ENCODE measurements around the gene CD6.
A peak's percentile ranks its signal among the peaks of the same experiment; 100 is the strongest.
"Not testable (repeated sequence)": the region's sequence is repeated elsewhere in the genome, so short reads cannot be mapped to it uniquely, and the experiment has no call there.

The CD6 gene

GRCh38 chr11:60953781-60954180 is 17.7 kb upstream of the CD6 start:
- DNase-seq (ENCODE audit: low read depth in 2 of 2), result no peak

GRCh38 chr11:60954421-60954820 is 17.1 kb upstream of the CD6 start:
- DNase-seq (ENCODE audit: low read depth in 2 of 2), result no peak

- DNase-seq (ENCODE audit: low read depth in 2 of 2), result no peak
Observed at GRCh38 chr11:60955571-60955970, 15.9 kb upstream of the CD6 start.

GRCh38 chr11:60957188-60957587 is 14.3 kb upstream of the CD6 start:
- DNase-seq (ENCODE audit: low read depth in 2 of 2), result no peak

- no peak for DNase-seq (ENCODE audit: low read depth in 2 of 2)
Observed at GRCh38 chr11:60959431-60959830, 12.0 kb upstream of the CD6 start.

- no peak for DNase-seq (ENCODE audit: low read depth in 2 of 2)
Observed at GRCh38 chr11:60960405-60960804, 11.1 kb upstream of the CD6 start.

GRCh38 chr11:60964801-60965200 is 6.7 kb upstream of the CD6 start:
- DNase-seq (ENCODE audit: low read depth in 2 of 2), result no peak

GRCh38 chr11:60966890-60967289 is 4.6 kb upstream of the CD6 start:
- no peak for DNase-seq (ENCODE audit: low read depth in 2 of 2)

- DNase-seq (ENCODE audit: low read depth in 2 of 2), result no peak
Observed at GRCh38 chr11:60968223-60968622, 3.3 kb upstream of the CD6 start.

GRCh38 chr11:60970369-60970774 is 1.1 kb upstream of the CD6 start:
- DNase-seq (ENCODE audit: low read depth in 2 of 2), result peak; percentile 78 to 81

GRCh38 chr11:60970890-60971289 is 590 bp upstream of the CD6 start:
- no peak for DNase-seq (ENCODE audit: low read depth in 2 of 2)

GRCh38 chr11:60972182-60973030 is 926 bp downstream of the CD6 start:
- no peak for DNase-seq (ENCODE audit: low read depth in 2 of 2)

- no peak for DNase-seq (ENCODE audit: low read depth in 2 of 2)
Observed at GRCh38 chr11:60973699-60974098, 2.2 kb downstream of the CD6 start.

GRCh38 chr11:60974316-60974715 is 2.8 kb downstream of the CD6 start:
- not testable (repeated sequence) for DNase-seq (ENCODE audit: low read depth in 2 of 2)

- no peak for DNase-seq (ENCODE audit: low read depth in 2 of 2)
Observed at GRCh38 chr11:60974726-60975125, 3.2 kb downstream of the CD6 start.

GRCh38 chr11:60977224-60977623 is 5.7 kb downstream of the CD6 start:
- no peak for DNase-seq (ENCODE audit: low read depth in 2 of 2)

- no peak for DNase-seq (ENCODE audit: low read depth in 2 of 2)
Observed at GRCh38 chr11:60977836-60978235, 6.4 kb downstream of the CD6 start.

- peak in 1 of 2 donors; percentile 82 for DNase-seq (ENCODE audit: low read depth in 2 of 2)
Observed at GRCh38 chr11:60978546-60979380, 7.3 kb downstream of the CD6 start.

- DNase-seq (ENCODE audit: low read depth in 2 of 2), result no peak
Observed at GRCh38 chr11:60981515-60981914, 10.0 kb downstream of the CD6 start.

- DNase-seq (ENCODE audit: low read depth in 2 of 2), result no peak
Observed at GRCh38 chr11:60982184-60982583, 10.7 kb downstream of the CD6 start.

- no peak for DNase-seq (ENCODE audit: low read depth in 2 of 2)
Observed at GRCh38 chr11:60984149-60984548, 12.7 kb downstream of the CD6 start.

GRCh38 chr11:60984636-60985035 is 13.2 kb downstream of the CD6 start:
- no peak for DNase-seq (ENCODE audit: low read depth in 2 of 2)

GRCh38 chr11:60985501-60985900 is 14.0 kb downstream of the CD6 start:
- no peak for DNase-seq (ENCODE audit: low read depth in 2 of 2)

Data from activated CD4-positive, alpha-beta T cell treated with anti-CD3 and anti-CD28 coated beads for 24 hours (primary cell).